Measurements from ENCODE around the gene CYP46A1. TPM values are rescaled to one million over a fixed set of nuclear protein-coding genes. Genes with fewer than 3 reads are reported as not detected.

The CYP46A1 gene
- total RNA-seq, 1 experiment from 2014 or later = 0.30 TPM

GRCh38 chr14:99726538-99727095 lies 42.5 kb downstream of the CYP46A1 start:
- no peak for TF ChIP-seq CTCF (IDR thresholded peaks at IDR 0.05; ENCODE audit: unreplicated experiment)
- intact Hi-C loops (cut with micrococcal nuclease) = no loop called here
- Mint-ChIP-seq H3K27ac (ENCODE audit: low read depth, unreplicated experiment) (no peak overlapping the region), H3K4me3 (ENCODE audit: unreplicated experiment) (no peak overlapping the region), H3K27me3 (ENCODE audit: insufficient read depth, unreplicated experiment) (no peaks in the 10 kb centered on the region), H3K9me3 (ENCODE audit: unreplicated experiment) (no peaks in the 10 kb centered on the region), H3K36me3 (ENCODE audit: insufficient read depth, unreplicated experiment) (no peaks in the 10 kb centered on the region), H3K4me1 (ENCODE audit: insufficient read depth, unreplicated experiment) (no peaks in the 10 kb centered on the region)
- ChIA-PET POLR2A (no interaction called here), CTCF (interaction anchor here (2.3 to 2.9 kb wide), 2 partner anchors 28 to 158 kb away, joined by 6 to 11 read pairs; no protein-coding TSS in a partner anchor)
- DNase-seq (ENCODE audit: unreplicated experiment) = no peak
- BruUV-seq (replicated peaks) = no TSS peak

GRCh38 chr14:99727096-99727870 lies 43.2 kb downstream of the CYP46A1 start:
- Mint-ChIP-seq H3K36me3 (ENCODE audit: insufficient read depth, unreplicated experiment) (no peaks in the 10 kb centered on the region), H3K27me3 (ENCODE audit: insufficient read depth, unreplicated experiment) (no peaks in the 10 kb centered on the region), H3K4me3 (ENCODE audit: unreplicated experiment) (no peak overlapping the region), H3K9me3 (ENCODE audit: unreplicated experiment) (no peaks in the 10 kb centered on the region), H3K27ac (ENCODE audit: low read depth, unreplicated experiment) (no peak overlapping the region), H3K4me1 (ENCODE audit: insufficient read depth, unreplicated experiment) (no peaks in the 10 kb centered on the region)
- intact Hi-C loops (cut with micrococcal nuclease) = no loop called here
- ChIA-PET CTCF (interaction anchor here (1.0 to 2.9 kb wide), 3 partner anchors 27 to 157 kb away, joined by 3 to 11 read pairs (median 6); no protein-coding TSS in a partner anchor), POLR2A (no interaction called here)
- BruUV-seq (replicated peaks) = no TSS peak
- TF ChIP-seq CTCF (IDR thresholded peaks at IDR 0.05; ENCODE audit: unreplicated experiment) = no peak
- DNase-seq (ENCODE audit: unreplicated experiment) = no peak

GRCh38 chr14:99728231-99728920 lies 44.3 kb downstream of the CYP46A1 start:
- Mint-ChIP-seq H3K36me3 (ENCODE audit: insufficient read depth, unreplicated experiment) (no peaks in the 10 kb centered on the region), H3K4me3 (ENCODE audit: unreplicated experiment) (no peak overlapping the region), H3K27ac (ENCODE audit: low read depth, unreplicated experiment) (no peak overlapping the region), H3K9me3 (ENCODE audit: unreplicated experiment) (no peaks in the 10 kb centered on the region), H3K27me3 (ENCODE audit: insufficient read depth, unreplicated experiment) (no peaks in the 10 kb centered on the region), H3K4me1 (ENCODE audit: insufficient read depth, unreplicated experiment) (no peaks in the 10 kb centered on the region)
- ChIA-PET POLR2A (no interaction called here), CTCF (interaction anchor here (0.6 to 3.3 kb wide), 9 partner anchors 26 to 171 kb away, joined by 3 to 37 read pairs (median 6); no protein-coding TSS in a partner anchor)
- intact Hi-C loops (cut with micrococcal nuclease) = no loop called here
- no peak for TF ChIP-seq CTCF (IDR thresholded peaks at IDR 0.05; ENCODE audit: unreplicated experiment)
- no TSS peak for BruUV-seq (replicated peaks)
- DNase-seq (ENCODE audit: unreplicated experiment) = no peak

GRCh38 chr14:99728981-99729451 lies 44.9 kb downstream of the CYP46A1 start:
- DNase-seq (ENCODE audit: unreplicated experiment) = no peak
- Mint-ChIP-seq H3K27me3 (ENCODE audit: insufficient read depth, unreplicated experiment) (no peaks in the 10 kb centered on the region), H3K9me3 (ENCODE audit: unreplicated experiment) (no peaks in the 10 kb centered on the region), H3K4me1 (ENCODE audit: insufficient read depth, unreplicated experiment) (no peaks in the 10 kb centered on the region), H3K36me3 (ENCODE audit: insufficient read depth, unreplicated experiment) (no peaks in the 10 kb centered on the region), H3K4me3 (ENCODE audit: unreplicated experiment) (no peak overlapping the region), H3K27ac (ENCODE audit: low read depth, unreplicated experiment) (no peak overlapping the region)
- no TSS peak for BruUV-seq (replicated peaks)
- POLR2A ChIA-PET = interaction anchor here (2.5 kb wide), 1 partner anchor 64 kb away, joined by 8 read pairs; the partner anchor contains the start of gene EML1
- CTCF ChIA-PET = interaction anchor here (0.6 to 3.3 kb wide), 17 partner anchors 8 to 176 kb away, joined by 3 to 37 read pairs (median 5); no protein-coding TSS in a partner anchor
- intact Hi-C loops (cut with micrococcal nuclease) = no loop called here
- no peak for TF ChIP-seq CTCF (IDR thresholded peaks at IDR 0.05; ENCODE audit: unreplicated experiment)

All from MCF 10A (cell line).